HEK293 (cell line): ENCODE measurements around the gene IMMT.

ENCODE experiments used
- CTCF ChIA-PET: fragments of 350-600 bp; formaldehyde crosslinking; extraction: SDS; loops from one replicate; lab custom pipeline; 2021; ENCODE audit warnings: antibody characterized with exemption; lab: Yijun Ruan, JAX
- POLR2A ChIA-PET: fragments of 300-600 bp; formaldehyde crosslinking; extraction: SDS; loops from one replicate; lab custom pipeline; 2020; ENCODE audit warnings: antibody characterized with exemption, inconsistent platforms; lab: Yijun Ruan, JAX
- H3K27ac ChIP-seq: fragments of 200-500 bp; sonication (Bioruptor generic); 2 replicates; pipeline ENCODE4 v1.5.1; 2014; ENCODE audit warnings: low read depth, low read length, control low read depth, inconsistent platforms; ENCODE audit errors: extremely low read depth
- H3K36me3 ChIP-seq, 2 experiments: fragments of 200-500 bp in 1 of 2; sonication (Bioruptor generic) in 1 of 2; 1 replicate in 1 of 2; 2 replicates in 1 of 2; pipeline ENCODE4 v1.5.1; 2014 to 2017; ENCODE audit warnings: inconsistent platforms in 2 of 2, low read length in 2 of 2; ENCODE audit not compliant: control insufficient read depth in 2 of 2, insufficient read depth in 1 of 2
- H3K4me1 ChIP-seq: fragments of 200-500 bp; sonication (Bioruptor generic); 2 replicates; pipeline ENCODE4 v1.5.1; 2014; ENCODE audit warnings: mild to moderate bottlenecking, low read length, inconsistent platforms; ENCODE audit not compliant: control insufficient read depth, insufficient read depth
- H3K4me3 ChIP-seq: 2 replicates; pipeline ENCODE4 v1.5.1; 2011; ENCODE audit warnings: low read depth, mild to moderate bottlenecking, control low read depth, low read length, moderate library complexity
- H3K9me3 ChIP-seq: fragments of 200-500 bp; sonication (Bioruptor generic); 2 replicates; pipeline ENCODE4 v1.5.1; 2014; ENCODE audit warnings: low read depth, low read length, inconsistent platforms; ENCODE audit not compliant: control insufficient read depth, insufficient read depth
- ATF2 ChIP-seq: fragments of 450-650 bp; formaldehyde crosslinking; IDR thresholded peaks from 2 replicates; pipeline ENCODE4 v1.5.1; 2016; ENCODE audit warnings: missing biosample characterization, missing genetic modification characterization, low read depth
- IKZF3 ChIP-seq: fragments of 450-650 bp; IDR thresholded peaks from 2 replicates; pipeline ENCODE4 v1.5.0; 2018; ENCODE audit warnings: missing biosample characterization, mild to moderate bottlenecking, missing genetic modification characterization, moderate library complexity
- KLF17 ChIP-seq: fragments of 450-650 bp; formaldehyde crosslinking; IDR thresholded peaks from 2 replicates; pipeline ENCODE4 v1.5.1; 2016; ENCODE audit warnings: missing biosample characterization, missing genetic modification characterization
- ZBTB20 ChIP-seq: fragments of 450-650 bp; formaldehyde crosslinking; IDR thresholded peaks from 2 replicates; pipeline ENCODE4 v1.5.1; 2016; ENCODE audit warnings: missing biosample characterization, missing genetic modification characterization
- ZNF140 ChIP-seq: fragments of 450-650 bp; formaldehyde crosslinking; IDR thresholded peaks from 2 replicates; pipeline ENCODE4 v1.5.1; 2016; ENCODE audit warnings: missing biosample characterization, missing genetic modification characterization
- ZNF146 ChIP-seq: fragments of 450-650 bp; formaldehyde crosslinking; IDR thresholded peaks from 2 replicates; pipeline ENCODE4 v1.5.1; 2016; ENCODE audit warnings: missing biosample characterization, missing genetic modification characterization
- ZNF184 ChIP-seq: fragments of 450-650 bp; IDR thresholded peaks from 2 replicates; pipeline ENCODE4 v1.5.1; 2018; ENCODE audit warnings: missing biosample characterization, mild to moderate bottlenecking, missing genetic modification characterization
- ZNF354C ChIP-seq: fragments of 450-650 bp; formaldehyde crosslinking; IDR thresholded peaks from 2 replicates; pipeline ENCODE4 v1.5.1; 2016; ENCODE audit warnings: missing biosample characterization, missing genetic modification characterization, low read depth, borderline replicate concordance
- ZNF362 ChIP-seq: fragments of 450-650 bp; formaldehyde crosslinking; IDR thresholded peaks from 2 replicates; pipeline ENCODE4 v1.5.1; 2016; ENCODE audit warnings: missing biosample characterization, missing genetic modification characterization
- ZNF548 ChIP-seq: fragments of 450-650 bp; formaldehyde crosslinking; IDR thresholded peaks from 2 replicates; pipeline ENCODE4 v1.5.1; 2016; ENCODE audit warnings: missing biosample characterization, missing genetic modification characterization
- ZNF660 ChIP-seq: fragments of 450-650 bp; IDR thresholded peaks from 2 replicates; pipeline ENCODE4 v1.5.1; 2018; ENCODE audit warnings: missing biosample characterization, mild to moderate bottlenecking, missing genetic modification characterization
- ZSCAN18 ChIP-seq: fragments of 450-650 bp; formaldehyde crosslinking; IDR thresholded peaks from 2 replicates; pipeline ENCODE4 v1.5.1; 2016; ENCODE audit warnings: missing biosample characterization, missing genetic modification characterization
- TF ChIP-seq, protein P1 (sequence below): fragments of 450-650 bp; formaldehyde crosslinking; IDR thresholded peaks from 2 replicates; pipeline ENCODE4 v1.5.1; 2017; ENCODE audit warnings: missing biosample characterization, missing genetic modification characterization
- TF ChIP-seq, protein P2 (sequence below): fragments of 450-650 bp; formaldehyde crosslinking; IDR thresholded peaks from 2 replicates; pipeline ENCODE4 v1.5.1; 2016; ENCODE audit warnings: missing biosample characterization, missing genetic modification characterization

The IMMT gene

GRCh38 chr2:86102157-86102556, 93.1 kb downstream of the IMMT start:
- H3K36me3 ChIP-seq, result peaks cover 27 to 68% of the 10 kb centered on the region in 2 experiments
- POLR2A ChIA-PET, result no interaction called here
- no peaks in the 10 kb centered on the region for H3K9me3 ChIP-seq
- H3K27ac ChIP-seq, result no peak overlapping the region
- CTCF ChIA-PET, result interaction anchor here (1.0 to 2.0 kb wide), 2 partner anchors 14 to 274 kb away, joined by 5 to 7 read pairs; no protein-coding TSS in a partner anchor
- H3K4me3 ChIP-seq, result no peak overlapping the region
- no peaks in the 10 kb centered on the region for H3K4me1 ChIP-seq
- TF ChIP-seq ZBTB20 (tag by site-specific recombination), result no peak
- TF ChIP-seq, protein P1, sequence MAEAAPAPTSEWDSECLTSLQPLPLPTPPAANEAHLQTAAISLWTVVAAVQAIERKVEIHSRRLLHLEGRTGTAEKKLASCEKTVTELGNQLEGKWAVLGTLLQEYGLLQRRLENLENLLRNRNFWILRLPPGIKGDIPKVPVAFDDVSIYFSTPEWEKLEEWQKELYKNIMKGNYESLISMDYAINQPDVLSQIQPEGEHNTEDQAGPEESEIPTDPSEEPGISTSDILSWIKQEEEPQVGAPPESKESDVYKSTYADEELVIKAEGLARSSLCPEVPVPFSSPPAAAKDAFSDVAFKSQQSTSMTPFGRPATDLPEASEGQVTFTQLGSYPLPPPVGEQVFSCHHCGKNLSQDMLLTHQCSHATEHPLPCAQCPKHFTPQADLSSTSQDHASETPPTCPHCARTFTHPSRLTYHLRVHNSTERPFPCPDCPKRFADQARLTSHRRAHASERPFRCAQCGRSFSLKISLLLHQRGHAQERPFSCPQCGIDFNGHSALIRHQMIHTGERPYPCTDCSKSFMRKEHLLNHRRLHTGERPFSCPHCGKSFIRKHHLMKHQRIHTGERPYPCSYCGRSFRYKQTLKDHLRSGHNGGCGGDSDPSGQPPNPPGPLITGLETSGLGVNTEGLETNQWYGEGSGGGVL (tag by site-specific recombination), result no peak
- no peak for TF ChIP-seq ATF2 (tag by site-specific recombination)
- TF ChIP-seq ZNF660 (tag by site-specific recombination), result no peak
- TF ChIP-seq, protein P2, sequence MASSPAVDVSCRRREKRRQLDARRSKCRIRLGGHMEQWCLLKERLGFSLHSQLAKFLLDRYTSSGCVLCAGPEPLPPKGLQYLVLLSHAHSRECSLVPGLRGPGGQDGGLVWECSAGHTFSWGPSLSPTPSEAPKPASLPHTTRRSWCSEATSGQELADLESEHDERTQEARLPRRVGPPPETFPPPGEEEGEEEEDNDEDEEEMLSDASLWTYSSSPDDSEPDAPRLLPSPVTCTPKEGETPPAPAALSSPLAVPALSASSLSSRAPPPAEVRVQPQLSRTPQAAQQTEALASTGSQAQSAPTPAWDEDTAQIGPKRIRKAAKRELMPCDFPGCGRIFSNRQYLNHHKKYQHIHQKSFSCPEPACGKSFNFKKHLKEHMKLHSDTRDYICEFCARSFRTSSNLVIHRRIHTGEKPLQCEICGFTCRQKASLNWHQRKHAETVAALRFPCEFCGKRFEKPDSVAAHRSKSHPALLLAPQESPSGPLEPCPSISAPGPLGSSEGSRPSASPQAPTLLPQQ (tag by site-specific recombination), result no peak
- TF ChIP-seq KLF17 (tag by site-specific recombination), result no peak
- no peak for TF ChIP-seq ZNF548 (tag by site-specific recombination)
- no peak for TF ChIP-seq IKZF3 (tag by site-specific recombination)
- TF ChIP-seq ZNF184, result no peak

- ChIA-PET CTCF (interaction anchor here (1.2 kb wide), 1 partner anchor 18 kb away, joined by 7 read pairs; no protein-coding TSS in a partner anchor), POLR2A (no interaction called here)
- H3K4me3 ChIP-seq, result no peak overlapping the region
- H3K9me3 ChIP-seq, result no peaks in the 10 kb centered on the region
- peaks cover 51 to 88% of the 10 kb centered on the region in 2 experiments for H3K36me3 ChIP-seq
- no peak for TF ChIP-seq ZSCAN18 (tag by site-specific recombination)
- no peak for TF ChIP-seq ZNF354C
- no peaks in the 10 kb centered on the region for H3K4me1 ChIP-seq
- H3K27ac ChIP-seq, result no peak overlapping the region
Observed at GRCh38 chr2:86097913-86098312, 97.3 kb downstream of the IMMT start.

GRCh38 chr2:86097114-86097896, 98.0 kb downstream of the IMMT start:
- CTCF ChIA-PET, result interaction anchor here (1.2 kb wide), 1 partner anchor 17 kb away, joined by 7 read pairs; no protein-coding TSS in a partner anchor
- peaks cover 50 to 83% of the 10 kb centered on the region in 2 experiments for H3K36me3 ChIP-seq
- H3K9me3 ChIP-seq, result no peaks in the 10 kb centered on the region
- H3K4me3 ChIP-seq, result no peak overlapping the region
- no peak overlapping the region for H3K27ac ChIP-seq
- POLR2A ChIA-PET, result no interaction called here
- H3K4me1 ChIP-seq, result no peaks in the 10 kb centered on the region
- TF ChIP-seq ZNF146 (tag by site-specific recombination), result 0 out of 2 replicates have a peak, but pooled peaks have one; percentile 23
- no peak for TF ChIP-seq ZNF140 (tag by site-specific recombination)
- peak; percentile 76; the same call in 1 of the 2 replicates for TF ChIP-seq ZNF362 (tag by site-specific recombination)
